Brain microvascular endothelial cell (primary cell): ENCODE results near the gene SERPING1.
"Not testable (repeated sequence)": the region's sequence is repeated elsewhere in the genome, so short reads cannot be mapped to it uniquely, and the experiment has no call there.

Experiments
- DNase-seq: peaks from one replicate; pipeline ENCODE4 v3.0.0-alpha.2; 2020
- H3K27ac ChIP-seq: fragments of 250-450 bp; sonication (Bioruptor Pico); 2 replicates; pipeline ENCODE4 v1.5.1; 2020; ENCODE audit warnings: mild to moderate bottlenecking, moderate library complexity
- H3K27me3 ChIP-seq: fragments of 250-450 bp; sonication (Bioruptor Pico); replicated peaks from 2 replicates; pipeline ENCODE4 v1.5.1; 2020; ENCODE audit warnings: mild to moderate bottlenecking
- H3K36me3 ChIP-seq: fragments of 250-450 bp; sonication (Bioruptor Pico); replicated peaks from 2 replicates; pipeline ENCODE4 v1.5.1; 2020; ENCODE audit warnings: mild to moderate bottlenecking
- H3K4me3 ChIP-seq: 2 replicates; pipeline ENCODE4 v1.5.1; 2011; ENCODE audit warnings: low read depth, mild to moderate bottlenecking, control low read depth, low read length, moderate library complexity
- in situ Hi-C: cut with HindIII; loops from 2 replicates; pipeline ENCODE4 v1.10.0; 2017; ENCODE audit warnings: low sequenced_read_pairs, low pct_ligation_motif_present
- TF ChIP-seq, protein P1 (sequence below): IDR thresholded peaks from 2 replicates; pipeline ENCODE4 v1.5.1; 2011; ENCODE audit warnings: low read depth, mild to moderate bottlenecking, moderate library complexity, low read length, control low read depth, inconsistent platforms; ENCODE audit errors: missing control alignments

Gene SERPING1

DNA sequence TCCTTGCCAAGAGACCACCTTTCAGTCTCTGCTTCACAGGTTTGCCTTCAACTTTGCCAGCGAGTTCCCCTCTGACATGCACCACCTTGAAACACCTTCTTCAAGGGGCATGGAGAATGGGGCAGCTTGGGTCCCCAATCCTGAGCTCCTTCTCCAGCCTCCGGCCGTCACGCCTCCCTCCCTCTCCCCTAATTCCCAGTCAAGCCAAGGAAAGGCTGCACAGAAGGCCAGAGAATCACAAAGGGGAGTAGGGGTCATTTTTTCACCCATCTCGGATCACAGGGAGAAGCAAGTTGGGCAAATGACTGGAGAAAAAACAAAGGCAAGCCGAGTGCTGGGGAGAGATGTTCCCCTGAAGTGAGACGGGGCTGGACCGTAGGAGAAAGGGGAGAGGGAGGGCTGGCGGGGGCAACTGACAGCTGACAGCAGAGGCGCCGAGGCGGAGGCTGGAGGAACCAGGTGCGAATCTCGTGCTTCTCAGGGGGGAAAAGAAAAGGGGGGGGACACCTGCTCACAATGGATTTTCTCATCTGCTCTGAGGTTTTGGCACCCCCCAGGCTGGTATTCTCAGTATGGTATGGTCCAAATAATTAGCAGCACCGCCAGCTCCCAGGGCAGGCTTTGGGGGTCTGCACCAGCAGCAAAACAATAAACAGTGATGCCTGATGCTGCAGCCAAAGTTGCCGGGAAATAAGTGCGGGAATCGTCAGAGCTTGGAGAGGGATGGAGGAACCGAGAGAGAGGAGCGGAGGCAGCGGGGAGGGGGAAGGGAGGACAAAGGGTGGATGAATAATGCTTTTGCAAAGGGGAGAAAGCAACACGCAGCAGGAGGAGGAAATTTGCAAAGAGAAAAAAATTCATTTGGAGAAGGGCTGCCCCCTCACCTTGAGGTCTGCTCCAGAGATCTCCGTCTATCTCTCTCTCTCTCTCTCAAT, 51.6 kb downstream of the SERPING1 start:
- no peak for DNase-seq
- Histone ChIP-seq H3K4me3 (peak overlapping the region; percentile 38), H3K36me3 (no peaks in the 10 kb centered on the region), H3K27ac (no peak overlapping the region), H3K27me3 (peaks cover 20% of the 10 kb centered on the region)
- in situ Hi-C loops = loop anchor here (10.0 kb wide), 1 partner anchor 84 kb away; the partner anchor contains the start of gene UBE2L6
- TF ChIP-seq, protein P1, sequence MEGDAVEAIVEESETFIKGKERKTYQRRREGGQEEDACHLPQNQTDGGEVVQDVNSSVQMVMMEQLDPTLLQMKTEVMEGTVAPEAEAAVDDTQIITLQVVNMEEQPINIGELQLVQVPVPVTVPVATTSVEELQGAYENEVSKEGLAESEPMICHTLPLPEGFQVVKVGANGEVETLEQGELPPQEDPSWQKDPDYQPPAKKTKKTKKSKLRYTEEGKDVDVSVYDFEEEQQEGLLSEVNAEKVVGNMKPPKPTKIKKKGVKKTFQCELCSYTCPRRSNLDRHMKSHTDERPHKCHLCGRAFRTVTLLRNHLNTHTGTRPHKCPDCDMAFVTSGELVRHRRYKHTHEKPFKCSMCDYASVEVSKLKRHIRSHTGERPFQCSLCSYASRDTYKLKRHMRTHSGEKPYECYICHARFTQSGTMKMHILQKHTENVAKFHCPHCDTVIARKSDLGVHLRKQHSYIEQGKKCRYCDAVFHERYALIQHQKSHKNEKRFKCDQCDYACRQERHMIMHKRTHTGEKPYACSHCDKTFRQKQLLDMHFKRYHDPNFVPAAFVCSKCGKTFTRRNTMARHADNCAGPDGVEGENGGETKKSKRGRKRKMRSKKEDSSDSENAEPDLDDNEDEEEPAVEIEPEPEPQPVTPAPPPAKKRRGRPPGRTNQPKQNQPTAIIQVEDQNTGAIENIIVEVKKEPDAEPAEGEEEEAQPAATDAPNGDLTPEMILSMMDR = no peak

DNA sequence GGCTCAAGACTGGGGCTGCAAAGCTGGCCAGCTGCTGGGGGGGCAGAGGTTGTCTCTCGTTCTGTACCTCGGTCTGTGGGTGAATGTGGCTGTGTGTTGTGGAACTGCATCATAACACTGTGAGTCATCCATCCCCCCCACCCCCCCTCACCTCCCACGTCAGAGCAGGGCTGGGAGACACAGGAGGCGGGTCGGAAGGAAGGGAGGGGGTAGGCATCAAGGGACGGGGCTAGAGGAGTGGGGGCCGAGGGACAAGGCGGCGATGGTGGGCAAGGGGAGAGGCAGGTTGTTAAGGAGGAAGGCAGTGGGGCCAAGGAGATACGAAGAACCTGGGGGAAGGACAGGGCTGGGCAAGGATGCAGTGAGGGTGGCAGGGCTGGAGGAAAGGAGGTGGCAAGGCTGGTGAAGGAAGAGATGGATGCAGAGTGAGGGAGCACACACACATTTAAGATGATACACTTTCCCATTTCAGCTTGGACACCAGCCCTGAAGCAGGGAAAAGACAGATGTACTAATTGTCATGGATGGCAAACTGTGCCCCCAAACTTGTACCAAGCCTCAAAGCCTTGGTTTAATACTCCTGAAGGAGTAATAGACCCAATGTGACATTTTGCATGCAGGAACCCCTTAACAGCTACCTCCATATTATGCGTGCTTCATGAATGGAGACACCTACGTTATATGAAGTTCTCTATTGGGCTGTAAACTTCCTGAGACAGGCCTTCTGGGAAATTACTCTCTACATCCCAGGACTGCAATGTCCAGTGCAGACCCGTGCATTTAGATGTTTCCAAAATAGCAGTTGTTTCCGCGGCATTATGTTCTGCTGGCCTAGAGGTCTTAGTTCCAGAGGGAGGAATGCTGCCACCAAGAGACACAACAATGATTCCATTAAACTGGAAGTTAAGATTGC, 52.6 kb downstream of the SERPING1 start, which contains the start of gene YPEL4:
Gene YPEL4, minus strand, starts transcription at position 87 of the 913 bp plus-strand sequence. CDS start 2,805 bp downstream, outside the sequence.
- Histone ChIP-seq H3K36me3 (no peaks in the 10 kb centered on the region), H3K4me3 (peak within 1 kb of the TSS; percentile 38), H3K27me3 (peaks cover 20% of the 10 kb centered on the region), H3K27ac (peak within 1 kb of the TSS; percentile 16)
- DNase-seq = peak; percentile 74
- in situ Hi-C loops = loop anchor here (10.0 kb wide), 1 partner anchor 85 kb away; the partner anchor contains the start of gene UBE2L6
- TF ChIP-seq, protein P1 = no peak

DNA sequence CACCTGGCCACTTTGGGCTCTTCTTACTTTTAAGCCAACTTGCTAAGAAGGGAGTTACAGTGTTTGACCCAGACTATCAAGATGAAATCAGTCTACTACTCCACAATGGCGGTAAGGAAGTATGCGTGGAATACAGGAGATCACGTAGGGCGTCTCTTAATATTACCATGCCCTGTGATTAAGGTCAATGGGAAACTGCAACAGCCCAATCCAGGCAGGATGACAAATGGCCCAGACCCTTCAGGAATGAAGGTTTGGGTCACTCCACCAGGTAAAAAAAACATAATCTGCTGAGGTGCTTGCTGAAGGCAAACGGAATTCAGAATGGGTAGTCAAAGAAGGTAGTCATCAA, 53.2 kb downstream of the SERPING1 start:
- no peak overlapping the region for H3K4me3 ChIP-seq
- TF ChIP-seq, protein P1 = no peak
- in situ Hi-C loops = no loop called here
- DNase-seq = no peak
- no peak overlapping the region for H3K27ac ChIP-seq
- no peaks in the 10 kb centered on the region for H3K36me3 ChIP-seq
- H3K27me3 ChIP-seq = peaks cover 20% of the 10 kb centered on the region

DNA sequence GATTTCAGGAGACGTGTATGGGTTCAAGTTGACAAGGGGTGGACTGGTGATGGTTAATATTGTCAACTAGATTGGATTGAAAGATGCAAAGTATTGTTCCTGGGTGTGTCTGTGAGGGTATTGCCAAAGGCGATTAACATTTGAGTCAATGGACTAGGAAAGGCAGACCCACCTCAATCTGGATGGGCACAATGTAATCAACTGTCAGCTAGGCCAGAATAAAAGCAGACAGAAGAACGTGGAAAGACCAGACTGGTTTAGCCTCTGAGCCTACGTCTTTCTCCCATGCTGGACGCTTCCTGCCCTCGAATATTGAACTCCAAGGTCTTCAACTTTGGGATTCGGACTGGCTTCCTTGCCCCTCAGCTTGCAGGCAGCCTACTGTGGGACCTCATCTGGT, 53.9 kb downstream of the SERPING1 start:
- peaks cover 18% of the 10 kb centered on the region for H3K27me3 ChIP-seq
- TF ChIP-seq, protein P1 = no peak
- H3K36me3 ChIP-seq = no peaks in the 10 kb centered on the region
- DNase-seq = no peak
- in situ Hi-C loops = no loop called here
- no peak overlapping the region for H3K4me3 ChIP-seq
- H3K27ac ChIP-seq = no peak overlapping the region

DNA sequence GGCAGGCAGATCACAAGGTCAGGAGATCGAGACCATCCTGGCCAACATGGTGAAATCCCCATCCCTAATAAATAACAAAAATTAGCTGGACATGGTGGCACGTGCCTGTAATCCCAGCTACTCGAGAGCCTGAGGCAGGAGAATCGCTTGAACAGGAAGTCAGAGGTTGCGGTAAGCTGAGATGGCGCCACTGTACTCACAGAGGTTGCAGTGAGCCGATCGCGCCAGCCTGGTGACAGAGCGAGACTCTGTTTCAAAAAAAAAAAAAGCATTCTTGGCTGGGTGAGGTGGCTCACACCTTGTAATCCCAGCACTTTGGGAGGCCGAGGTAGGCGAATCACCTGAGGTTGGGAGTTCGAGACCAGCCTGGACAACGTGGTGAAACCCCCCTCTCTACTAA, 54.7 kb downstream of the SERPING1 start:
- H3K27me3 ChIP-seq, H3K27ac ChIP-seq, H3K4me3 ChIP-seq, in situ Hi-C loops, DNase-seq, H3K36me3 ChIP-seq: not testable (repeated sequence)

DNA sequence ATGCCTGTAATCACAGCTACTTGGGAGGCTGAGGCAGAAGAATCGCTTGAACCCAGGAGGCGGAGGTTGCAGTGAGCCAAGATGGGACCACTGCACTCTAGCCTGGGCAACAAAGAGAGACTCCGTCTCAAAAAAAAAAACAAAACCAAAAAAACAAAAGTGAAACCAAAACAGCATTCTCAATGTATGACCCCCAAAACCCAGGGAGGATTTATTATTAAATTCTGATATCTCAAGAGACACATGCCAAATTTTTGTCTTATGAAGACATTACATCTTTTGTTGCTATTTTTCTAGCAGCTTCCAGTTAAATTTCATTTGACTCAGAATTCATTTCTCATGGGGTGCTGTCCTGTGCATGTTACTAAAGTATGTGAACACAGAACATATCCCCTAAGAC, 55.2 kb downstream of the SERPING1 start:
- Histone ChIP-seq H3K27me3 (peaks cover 5% of the 10 kb centered on the region), H3K36me3 (no peaks in the 10 kb centered on the region), H3K27ac (no peak overlapping the region), H3K4me3 (no peak overlapping the region)
- no peak for DNase-seq
- in situ Hi-C loops = no loop called here
- TF ChIP-seq, protein P1 = no peak
